Fibroblast of mammary gland (primary cell): ENCODE data around the gene B3GALT4.

Experiments
- DNase-seq: peaks from one replicate; pipeline ENCODE4 v3.0.0-alpha.2; 2010; ENCODE audit warnings: low read depth
- H3K4me3 ChIP-seq: 2 replicates; pipeline ENCODE4 v1.5.1; 2011; ENCODE audit warnings: low read depth, mild to moderate bottlenecking, low read length, moderate library complexity; ENCODE audit not compliant: control insufficient read depth
- TF ChIP-seq, protein P1 (sequence below): conservative IDR thresholded peaks from 2 replicates; pipeline ENCODE4 v1.5.1; 2011; ENCODE audit warnings: low read depth, low read length, inconsistent platforms; ENCODE audit not compliant: control insufficient read depth, insufficient read depth

B3GALT4 gene

DNA sequence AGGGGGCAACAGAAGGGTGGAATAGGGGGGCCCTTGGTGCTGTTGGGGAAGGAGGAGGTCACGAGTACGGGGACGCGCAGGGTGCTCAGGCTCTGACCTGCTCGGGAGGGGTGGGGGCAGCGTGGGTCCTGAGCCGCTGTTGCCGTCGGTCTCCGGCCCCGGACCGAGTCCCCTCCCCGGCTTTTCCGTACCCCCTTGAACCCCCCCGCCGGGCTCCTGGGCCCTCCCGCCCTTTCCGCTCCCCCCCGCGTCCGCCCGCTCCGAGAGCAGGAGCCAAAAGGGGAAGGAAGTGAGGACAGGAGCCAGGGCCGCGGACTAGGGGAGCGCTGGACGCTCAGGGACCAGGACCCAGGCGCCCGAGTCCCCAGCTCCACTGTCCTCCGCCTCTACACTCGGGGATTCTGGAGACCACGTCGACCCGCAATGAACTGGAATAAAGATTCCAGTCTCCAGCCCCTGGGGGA, 21.9 kb downstream of the B3GALT4 start, which contains the start of gene RGL2:
Gene RGL2 (minus strand): TSS at position 170 of the 464 bp plus-strand sequence. CDS start 332 bp downstream, outside the sequence.
- TF ChIP-seq, protein P1, sequence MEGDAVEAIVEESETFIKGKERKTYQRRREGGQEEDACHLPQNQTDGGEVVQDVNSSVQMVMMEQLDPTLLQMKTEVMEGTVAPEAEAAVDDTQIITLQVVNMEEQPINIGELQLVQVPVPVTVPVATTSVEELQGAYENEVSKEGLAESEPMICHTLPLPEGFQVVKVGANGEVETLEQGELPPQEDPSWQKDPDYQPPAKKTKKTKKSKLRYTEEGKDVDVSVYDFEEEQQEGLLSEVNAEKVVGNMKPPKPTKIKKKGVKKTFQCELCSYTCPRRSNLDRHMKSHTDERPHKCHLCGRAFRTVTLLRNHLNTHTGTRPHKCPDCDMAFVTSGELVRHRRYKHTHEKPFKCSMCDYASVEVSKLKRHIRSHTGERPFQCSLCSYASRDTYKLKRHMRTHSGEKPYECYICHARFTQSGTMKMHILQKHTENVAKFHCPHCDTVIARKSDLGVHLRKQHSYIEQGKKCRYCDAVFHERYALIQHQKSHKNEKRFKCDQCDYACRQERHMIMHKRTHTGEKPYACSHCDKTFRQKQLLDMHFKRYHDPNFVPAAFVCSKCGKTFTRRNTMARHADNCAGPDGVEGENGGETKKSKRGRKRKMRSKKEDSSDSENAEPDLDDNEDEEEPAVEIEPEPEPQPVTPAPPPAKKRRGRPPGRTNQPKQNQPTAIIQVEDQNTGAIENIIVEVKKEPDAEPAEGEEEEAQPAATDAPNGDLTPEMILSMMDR, result no peak
- no peak for DNase-seq
- peak within 1 kb of the TSS; percentile 91 for H3K4me3 ChIP-seq

GRCh38 chr6:33299237-33299944, 22.5 kb downstream of the B3GALT4 start:
- DNase-seq, result peak; percentile 87
- TF ChIP-seq, protein P1, result peak; percentile 68
- peak overlapping the region; percentile 91 for H3K4me3 ChIP-seq

- DNase-seq, result no peak
- H3K4me3 ChIP-seq, result no peak overlapping the region
- TF ChIP-seq, protein P1, result no peak
Measured at GRCh38 chr6:33301877-33302276, 25.0 kb downstream of the B3GALT4 start.

DNA sequence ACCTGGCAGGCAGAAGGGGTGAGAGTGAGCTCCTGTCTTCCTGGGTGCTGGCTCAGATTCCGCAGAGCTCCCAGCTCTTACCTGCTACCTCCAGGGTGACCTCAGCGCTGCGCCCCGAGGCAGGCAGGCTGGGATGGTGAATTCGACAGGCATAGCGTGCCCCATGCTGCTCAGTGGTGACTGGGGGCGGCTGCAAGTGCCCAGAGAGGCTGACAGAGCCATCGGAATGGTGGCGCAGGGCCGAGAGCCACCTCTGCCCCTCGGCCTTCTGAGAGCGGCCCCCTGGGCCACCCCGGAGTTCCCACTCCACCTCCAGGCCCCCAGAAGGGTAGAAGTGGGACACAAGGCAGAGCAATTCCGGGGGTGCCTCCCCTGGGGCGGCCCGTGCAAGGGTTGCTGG, 27.3 kb downstream of the B3GALT4 start:
- no peak overlapping the region for H3K4me3 ChIP-seq
- TF ChIP-seq, protein P1, result no peak

GRCh38 chr6:33305052-33305451, 28.1 kb downstream of the B3GALT4 start:
- H3K4me3 ChIP-seq, result no peak overlapping the region
- TF ChIP-seq, protein P1, result no peak
- no peak for DNase-seq

More for the DNA sequence above, 27.3 kb downstream of the B3GALT4 start:
- DNase-seq, result no peak

- DNase-seq, result no peak
- no peak overlapping the region for H3K4me3 ChIP-seq
- TF ChIP-seq, protein P1, result no peak
Measured at GRCh38 chr6:33306356-33306755, 29.4 kb downstream of the B3GALT4 start.
